GM23338 (cell line): Measurements from ENCODE around the gene DHRS2. TPM values are rescaled to one million over a fixed set of nuclear protein-coding genes. Genes with fewer than 3 reads are reported as not detected.

Experiments
- ATAC-seq: fragments of 200-7000 bp; cut with Tn5 transposase; 3 replicates; pipeline ENCODE4 v1.9.1; 2020
- DNase-seq: peaks from one replicate; pipeline ENCODE4 v3.0.0-alpha.2; 2015; ENCODE audit warnings: low spot score
- H2AFZ ChIP-seq: fragments of 200-600 bp; sonication (generic); 2 replicates; pipeline ENCODE4 v1.8.0; 2016; ENCODE audit warnings: antibody characterized with exemption, mild to moderate bottlenecking, moderate library complexity
- H3F3A ChIP-seq: fragments of 200-600 bp; sonication (generic); replicated peaks from 2 replicates; pipeline ENCODE4 v1.8.0; 2017; ENCODE audit warnings: antibody characterized with exemption, mixed run types, low read depth
- H3K27ac ChIP-seq: fragments of 200-600 bp; sonication (generic); 2 replicates; pipeline ENCODE4 v1.6.1; 2016; ENCODE audit warnings: low read depth
- H3K27me3 ChIP-seq: fragments of 200-600 bp; sonication (generic); 2 replicates; pipeline ENCODE4 v1.8.0; 2016; ENCODE audit warnings: mild to moderate bottlenecking, mixed run types, moderate library complexity; ENCODE audit not compliant: insufficient read depth
- H3K36me3 ChIP-seq: fragments of 200-600 bp; sonication (generic); 2 replicates; pipeline ENCODE4 v1.8.0; 2016; ENCODE audit warnings: mild to moderate bottlenecking; ENCODE audit not compliant: insufficient read depth
- H3K4me1 ChIP-seq: fragments of 200-600 bp; sonication (generic); 2 replicates; pipeline ENCODE4 v1.8.0; 2016; ENCODE audit warnings: mild to moderate bottlenecking, moderate library complexity; ENCODE audit not compliant: insufficient read depth
- H3K4me2 ChIP-seq: fragments of 200-600 bp; sonication (generic); 2 replicates; pipeline ENCODE4 v1.7.1; 2017; ENCODE audit warnings: mixed run types
- H3K4me3 ChIP-seq: fragments of 200-600 bp; sonication (generic); 2 replicates; pipeline ENCODE4 v1.6.1; 2016; ENCODE audit warnings: mixed run types
- H3K79me2 ChIP-seq: fragments of 200-600 bp; sonication (generic); replicated peaks from 2 replicates; pipeline ENCODE4 v1.8.0; 2017; ENCODE audit warnings: mild to moderate bottlenecking; ENCODE audit not compliant: insufficient read depth
- H3K9me2 ChIP-seq: fragments of 200-600 bp; sonication (generic); 2 replicates; pipeline ENCODE4 v1.8.0; 2017; ENCODE audit not compliant: insufficient read depth
- H4K20me1 ChIP-seq: fragments of 200-600 bp; sonication (generic); replicated peaks from 2 replicates; pipeline ENCODE4 v1.8.0; 2017; ENCODE audit warnings: mild to moderate bottlenecking; ENCODE audit not compliant: insufficient read depth
- H3K27ac Mint-ChIP-seq: 2 replicates; pipeline ENCODE4 v1.8.0; 2020; ENCODE audit warnings: inconsistent platforms, mild to moderate bottlenecking, moderate library complexity, mixed read lengths
- H3K27me3 Mint-ChIP-seq: 3 replicates; pipeline ENCODE4 v1.8.0; 2022; ENCODE audit warnings: low read depth, mild to moderate bottlenecking, moderate library complexity, mixed read lengths, inconsistent platforms; ENCODE audit not compliant: insufficient read depth, poor library complexity
- H3K36me3 Mint-ChIP-seq: 3 replicates; pipeline ENCODE4 v1.8.0; 2021; ENCODE audit warnings: low read depth, mild to moderate bottlenecking, inconsistent platforms, moderate library complexity, mixed read lengths
- H3K4me1 Mint-ChIP-seq: 3 replicates; pipeline ENCODE4 v1.8.0; 2020; ENCODE audit warnings: mild to moderate bottlenecking, inconsistent platforms, mixed read lengths
- H3K4me3 Mint-ChIP-seq: 3 replicates; pipeline ENCODE4 v1.8.0; 2021; ENCODE audit warnings: moderate library complexity, mild to moderate bottlenecking, inconsistent platforms, mixed read lengths
- H3K9me3 Mint-ChIP-seq: 3 replicates; pipeline ENCODE4 v1.8.0; 2020; ENCODE audit warnings: moderate library complexity, mild to moderate bottlenecking, inconsistent platforms, mixed read lengths
- CREB1 ChIP-seq: fragments of 250-450 bp; sonication (Bioruptor Pico); IDR thresholded peaks from 2 replicates; pipeline ENCODE4 v1.5.0; 2020; ENCODE audit warnings: low read depth, mild to moderate bottlenecking, moderate library complexity
- CTCF ChIP-seq, 2 experiments: fragments of 200-600 bp in 1 of 2; sonication (generic) in 1 of 2; conservative IDR thresholded peaks; 2 replicates each; pipeline versions ENCODE4 v1.5.1 to v1.6.1; 2016 to 2017; ENCODE audit warnings: antibody characterized with exemption in 2 of 2, low read depth in 2 of 2, mild to moderate bottlenecking in 2 of 2, moderate library complexity in 1 of 2
- ETS1 ChIP-seq: IDR thresholded peaks from 2 replicates; pipeline ENCODE4 v1.6.1; 2016; ENCODE audit warnings: antibody characterized with exemption
- EZH2 ChIP-seq: fragments of 200-600 bp; sonication (generic); IDR thresholded peaks from one replicate; pipeline ENCODE4 v1.8.0; 2017; ENCODE audit warnings: antibody characterized with exemption, mild to moderate bottlenecking, low read depth; ENCODE audit not compliant: unreplicated experiment
- EZH2phosphoT487 ChIP-seq: fragments of 200-600 bp; sonication (generic); IDR thresholded peaks from one replicate; pipeline ENCODE4 v1.8.1; 2018; ENCODE audit warnings: antibody characterized with exemption; ENCODE audit not compliant: unreplicated experiment
- JUNB ChIP-seq: IDR thresholded peaks from one replicate; pipeline ENCODE4 v1.6.1; 2016; ENCODE audit warnings: antibody characterized with exemption; ENCODE audit not compliant: unreplicated experiment
- NANOG ChIP-seq: IDR thresholded peaks from 2 replicates; pipeline ENCODE4 v1.6.1; 2016; ENCODE audit warnings: antibody characterized with exemption, borderline replicate concordance
- POLR2AphosphoS5 ChIP-seq: IDR thresholded peaks from 2 replicates; pipeline ENCODE4 v1.6.1; 2016; ENCODE audit warnings: antibody characterized with exemption, low read depth
- STAT1 ChIP-seq: IDR thresholded peaks from one replicate; pipeline ENCODE4 v1.6.1; 2016; ENCODE audit warnings: antibody characterized with exemption; ENCODE audit not compliant: unreplicated experiment
- ZNF114 ChIP-seq: fragments of 250-450 bp; sonication (Bioruptor Pico); IDR thresholded peaks from 2 replicates; pipeline ENCODE4 v1.5.0; 2020; ENCODE audit warnings: mild to moderate bottlenecking, moderate library complexity
- ZNF331 ChIP-seq: fragments of 250-450 bp; sonication (Bioruptor Pico); IDR thresholded peaks from 2 replicates; pipeline ENCODE4 v1.5.0; 2020; ENCODE audit warnings: low read depth, mild to moderate bottlenecking, moderate library complexity
- polyA plus RNA-seq: library from polyadenylated mRNA; unstranded; fragments of >200 nt; fragmentation: Nextera tagmentation; extraction: Ambion mirVana; gene quantifications from 2 replicates; pipeline ENCODE4 v1.2.1, GENCODE V29; 2016
- total RNA-seq: library from RNA; depleted of rRNA; stranded (reverse); fragments of >200 nt; shearing (Covaris generic); gene quantifications from 2 replicates; pipeline ENCODE4 v1.2.3, GENCODE V29; 2014
- TF ChIP-seq, protein P1 (sequence below): fragments of 250-450 bp; sonication (Bioruptor Pico); IDR thresholded peaks from 2 replicates; pipeline ENCODE4 v1.5.0; 2020; ENCODE audit warnings: mild to moderate bottlenecking, moderate library complexity
- TF ChIP-seq, protein P2 (sequence below): IDR thresholded peaks from one replicate; pipeline ENCODE4 v1.6.1; 2018; ENCODE audit warnings: antibody characterized with exemption; ENCODE audit not compliant: unreplicated experiment

The DHRS2 gene
- total and polyA plus RNA-seq, 2 experiments from 2014 or later, result 0.42 to 0.48 TPM

DNA sequence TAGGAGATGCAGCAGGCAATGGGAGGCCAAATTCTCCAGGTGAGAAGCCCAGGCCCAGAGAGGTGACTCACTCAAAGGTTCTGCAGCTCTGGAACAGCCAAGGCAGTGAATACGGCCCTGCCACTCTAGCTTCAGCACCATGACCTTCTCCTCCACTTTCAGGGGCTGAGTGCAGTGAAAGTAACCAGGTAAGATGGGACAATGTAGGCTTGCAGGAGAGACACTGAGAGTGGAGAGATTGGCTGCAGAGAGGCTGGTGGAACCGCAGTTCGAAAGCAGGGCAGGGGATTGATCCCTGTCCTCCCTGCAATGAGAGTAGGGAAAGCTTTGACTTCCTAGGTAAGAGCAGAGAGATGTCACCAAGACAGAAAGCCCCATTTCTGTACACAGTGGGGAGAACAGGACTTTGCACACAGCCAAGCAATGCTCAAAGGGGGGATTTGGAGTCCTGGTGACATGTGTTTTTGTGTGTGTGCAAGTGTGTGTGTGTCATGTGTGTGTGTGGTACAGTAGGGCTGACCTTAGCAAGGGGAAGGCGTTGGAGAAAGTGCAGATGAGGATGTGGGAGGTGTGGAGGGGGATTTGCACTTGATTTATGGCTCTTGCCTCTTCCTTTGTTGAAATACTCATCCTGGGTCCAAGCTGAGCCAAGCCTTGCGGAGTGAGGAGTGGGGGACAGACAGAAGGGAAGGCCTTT is 12.7 kb downstream of the DHRS2 start (continued):
- TF ChIP-seq EZH2phosphoT487 (no peak), ZNF114 (CRISPR knock-in tag) (no peak)

- DNase-seq (no peak), ATAC-seq (no peak)
- Histone ChIP-seq H3K36me3 (no peaks in the 10 kb centered on the region), H4K20me1 (no peaks in the 10 kb centered on the region), H3K4me3 (no peak overlapping the region), H3F3A (no peaks in the 10 kb centered on the region), H3K27me3 (no peaks in the 10 kb centered on the region), H3K27ac (no peak overlapping the region), H2AFZ (no peak overlapping the region), H3K79me2 (no peaks in the 10 kb centered on the region), H3K9me2 (peaks cover 6% of the 10 kb centered on the region; the same call in 1 of the 2 replicates), H3K4me1 (no peaks in the 10 kb centered on the region), H3K4me2 (no peak overlapping the region)
- Mint-ChIP-seq H3K27me3 (peaks cover 8% of the 10 kb centered on the region), H3K4me3 (no peak overlapping the region), H3K9me3 (peaks cover 3% of the 10 kb centered on the region), H3K36me3 (no peaks in the 10 kb centered on the region), H3K27ac (no peak overlapping the region), H3K4me1 (no peaks in the 10 kb centered on the region)
- TF ChIP-seq ZNF114 (CRISPR knock-in tag) (no peak), STAT1 (no peak), NANOG (no peak), CREB1 (CRISPR knock-in tag) (no peak), POLR2AphosphoS5 (no peak), EZH2 (no peak), EZH2phosphoT487 (no peak), JUNB (no peak), CTCF (conservative IDR thresholded peaks at IDR 0.05; ENCODE audit: low read depth in 2 of 2) (no peak), ZNF331 (CRISPR knock-in tag) (no peak), ETS1 (no peak)
- TF ChIP-seq, protein P1, sequence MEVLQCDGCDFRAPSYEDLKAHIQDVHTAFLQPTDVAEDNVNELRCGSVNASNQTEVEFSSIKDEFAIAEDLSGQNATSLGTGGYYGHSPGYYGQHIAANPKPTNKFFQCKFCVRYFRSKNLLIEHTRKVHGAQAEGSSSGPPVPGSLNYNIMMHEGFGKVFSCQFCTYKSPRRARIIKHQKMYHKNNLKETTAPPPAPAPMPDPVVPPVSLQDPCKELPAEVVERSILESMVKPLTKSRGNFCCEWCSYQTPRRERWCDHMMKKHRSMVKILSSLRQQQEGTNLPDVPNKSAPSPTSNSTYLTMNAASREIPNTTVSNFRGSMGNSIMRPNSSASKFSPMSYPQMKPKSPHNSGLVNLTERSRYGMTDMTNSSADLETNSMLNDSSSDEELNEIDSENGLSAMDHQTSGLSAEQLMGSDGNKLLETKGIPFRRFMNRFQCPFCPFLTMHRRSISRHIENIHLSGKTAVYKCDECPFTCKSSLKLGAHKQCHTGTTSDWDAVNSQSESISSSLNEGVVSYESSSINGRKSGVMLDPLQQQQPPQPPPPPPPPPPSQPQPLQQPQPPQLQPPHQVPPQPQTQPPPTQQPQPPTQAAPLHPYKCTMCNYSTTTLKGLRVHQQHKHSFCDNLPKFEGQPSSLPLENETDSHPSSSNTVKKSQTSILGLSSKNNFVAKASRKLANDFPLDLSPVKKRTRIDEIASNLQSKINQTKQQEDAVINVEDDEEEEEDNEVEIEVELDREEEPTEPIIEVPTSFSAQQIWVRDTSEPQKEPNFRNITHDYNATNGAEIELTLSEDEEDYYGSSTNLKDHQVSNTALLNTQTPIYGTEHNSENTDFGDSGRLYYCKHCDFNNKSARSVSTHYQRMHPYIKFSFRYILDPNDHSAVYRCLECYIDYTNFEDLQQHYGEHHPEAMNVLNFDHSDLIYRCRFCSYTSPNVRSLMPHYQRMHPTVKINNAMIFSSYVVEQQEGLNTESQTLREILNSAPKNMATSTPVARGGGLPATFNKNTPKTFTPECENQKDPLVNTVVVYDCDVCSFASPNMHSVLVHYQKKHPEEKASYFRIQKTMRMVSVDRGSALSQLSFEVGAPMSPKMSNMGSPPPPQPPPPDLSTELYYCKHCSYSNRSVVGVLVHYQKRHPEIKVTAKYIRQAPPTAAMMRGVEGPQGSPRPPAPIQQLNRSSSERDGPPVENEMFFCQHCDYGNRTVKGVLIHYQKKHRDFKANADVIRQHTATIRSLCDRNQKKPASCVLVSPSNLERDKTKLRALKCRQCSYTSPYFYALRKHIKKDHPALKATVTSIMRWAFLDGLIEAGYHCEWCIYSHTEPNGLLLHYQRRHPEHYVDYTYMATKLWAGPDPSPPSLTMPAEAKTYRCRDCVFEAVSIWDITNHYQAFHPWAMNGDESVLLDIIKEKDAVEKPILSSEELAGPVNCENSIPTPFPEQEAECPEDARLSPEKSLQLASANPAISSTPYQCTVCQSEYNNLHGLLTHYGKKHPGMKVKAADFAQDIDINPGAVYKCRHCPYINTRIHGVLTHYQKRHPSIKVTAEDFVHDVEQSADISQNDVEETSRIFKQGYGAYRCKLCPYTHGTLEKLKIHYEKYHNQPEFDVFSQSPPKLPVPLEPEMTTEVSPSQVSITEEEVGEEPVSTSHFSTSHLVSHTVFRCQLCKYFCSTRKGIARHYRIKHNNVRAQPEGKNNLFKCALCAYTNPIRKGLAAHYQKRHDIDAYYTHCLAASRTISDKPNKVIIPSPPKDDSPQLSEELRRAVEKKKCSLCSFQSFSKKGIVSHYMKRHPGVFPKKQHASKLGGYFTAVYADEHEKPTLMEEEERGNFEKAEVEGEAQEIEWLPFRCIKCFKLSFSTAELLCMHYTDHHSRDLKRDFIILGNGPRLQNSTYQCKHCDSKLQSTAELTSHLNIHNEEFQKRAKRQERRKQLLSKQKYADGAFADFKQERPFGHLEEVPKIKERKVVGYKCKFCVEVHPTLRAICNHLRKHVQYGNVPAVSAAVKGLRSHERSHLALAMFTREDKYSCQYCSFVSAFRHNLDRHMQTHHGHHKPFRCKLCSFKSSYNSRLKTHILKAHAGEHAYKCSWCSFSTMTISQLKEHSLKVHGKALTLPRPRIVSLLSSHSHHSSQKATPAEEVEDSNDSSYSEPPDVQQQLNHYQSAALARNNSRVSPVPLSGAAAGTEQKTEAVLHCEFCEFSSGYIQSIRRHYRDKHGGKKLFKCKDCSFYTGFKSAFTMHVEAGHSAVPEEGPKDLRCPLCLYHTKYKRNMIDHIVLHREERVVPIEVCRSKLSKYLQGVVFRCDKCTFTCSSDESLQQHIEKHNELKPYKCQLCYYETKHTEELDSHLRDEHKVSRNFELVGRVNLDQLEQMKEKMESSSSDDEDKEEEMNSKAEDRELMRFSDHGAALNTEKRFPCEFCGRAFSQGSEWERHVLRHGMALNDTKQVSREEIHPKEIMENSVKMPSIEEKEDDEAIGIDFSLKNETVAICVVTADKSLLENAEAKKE, result no peak
- TF ChIP-seq, protein P2, sequence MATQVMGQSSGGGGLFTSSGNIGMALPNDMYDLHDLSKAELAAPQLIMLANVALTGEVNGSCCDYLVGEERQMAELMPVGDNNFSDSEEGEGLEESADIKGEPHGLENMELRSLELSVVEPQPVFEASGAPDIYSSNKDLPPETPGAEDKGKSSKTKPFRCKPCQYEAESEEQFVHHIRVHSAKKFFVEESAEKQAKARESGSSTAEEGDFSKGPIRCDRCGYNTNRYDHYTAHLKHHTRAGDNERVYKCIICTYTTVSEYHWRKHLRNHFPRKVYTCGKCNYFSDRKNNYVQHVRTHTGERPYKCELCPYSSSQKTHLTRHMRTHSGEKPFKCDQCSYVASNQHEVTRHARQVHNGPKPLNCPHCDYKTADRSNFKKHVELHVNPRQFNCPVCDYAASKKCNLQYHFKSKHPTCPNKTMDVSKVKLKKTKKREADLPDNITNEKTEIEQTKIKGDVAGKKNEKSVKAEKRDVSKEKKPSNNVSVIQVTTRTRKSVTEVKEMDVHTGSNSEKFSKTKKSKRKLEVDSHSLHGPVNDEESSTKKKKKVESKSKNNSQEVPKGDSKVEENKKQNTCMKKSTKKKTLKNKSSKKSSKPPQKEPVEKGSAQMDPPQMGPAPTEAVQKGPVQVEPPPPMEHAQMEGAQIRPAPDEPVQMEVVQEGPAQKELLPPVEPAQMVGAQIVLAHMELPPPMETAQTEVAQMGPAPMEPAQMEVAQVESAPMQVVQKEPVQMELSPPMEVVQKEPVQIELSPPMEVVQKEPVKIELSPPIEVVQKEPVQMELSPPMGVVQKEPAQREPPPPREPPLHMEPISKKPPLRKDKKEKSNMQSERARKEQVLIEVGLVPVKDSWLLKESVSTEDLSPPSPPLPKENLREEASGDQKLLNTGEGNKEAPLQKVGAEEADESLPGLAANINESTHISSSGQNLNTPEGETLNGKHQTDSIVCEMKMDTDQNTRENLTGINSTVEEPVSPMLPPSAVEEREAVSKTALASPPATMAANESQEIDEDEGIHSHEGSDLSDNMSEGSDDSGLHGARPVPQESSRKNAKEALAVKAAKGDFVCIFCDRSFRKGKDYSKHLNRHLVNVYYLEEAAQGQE, result no peak
Measured at GRCh38 chr14:23650506-23650905, 14.3 kb downstream of the DHRS2 start.
